BJ (cell line): ENCODE data around the gene LAMA3. TPM values are rescaled to one million over a fixed set of nuclear protein-coding genes. Genes with fewer than 3 reads are reported as not detected.

Experiments
- CTCF ChIA-PET: fragments of 350-600 bp; formaldehyde crosslinking; extraction: SDS; loops from one replicate; lab custom pipeline; 2021; ENCODE audit warnings: antibody characterized with exemption, inconsistent platforms; lab: Yijun Ruan, JAX
- POLR2A ChIA-PET: fragments of 300-600 bp; sonication (Branson Sonifier 250); formaldehyde crosslinking; extraction: SDS; loops from one replicate; lab custom pipeline; 2021; ENCODE audit warnings: antibody characterized with exemption; lab: Charles Lee
- DNase-seq: peaks from one replicate; pipeline ENCODE4 v3.0.0-alpha.2; 2011; ENCODE audit warnings: low read depth
- H3K27me3 ChIP-seq: 2 replicates; pipeline ENCODE4 v1.6.0; 2011; ENCODE audit warnings: low read length; ENCODE audit not compliant: control insufficient read depth, insufficient read depth
- H3K36me3 ChIP-seq: 2 replicates; pipeline ENCODE4 v1.5.1; 2011; ENCODE audit warnings: low read length; ENCODE audit not compliant: control insufficient read depth, insufficient read depth
- H3K4me3 ChIP-seq: 2 replicates; pipeline ENCODE4 v1.5.1; 2011; ENCODE audit warnings: low read depth, mild to moderate bottlenecking, control low read depth, low read length
- polyA plus RNA-seq: library from polyadenylated mRNA; depleted of rRNA; stranded (reverse); fragments of >200 nt; gene quantifications from 2 replicates; pipeline ENCODE4 v1.2.3, GENCODE V29; 2011
- TF ChIP-seq, protein P1 (sequence below): IDR thresholded peaks from 2 replicates; pipeline ENCODE4 v1.5.1; 2011; ENCODE audit warnings: low read depth, mild to moderate bottlenecking, control low read depth, inconsistent platforms, low read length, moderate library complexity; ENCODE audit not compliant: insufficient read depth

LAMA3 gene
- polyA plus RNA-seq, 1 experiment, result 5.6 TPM

DNA sequence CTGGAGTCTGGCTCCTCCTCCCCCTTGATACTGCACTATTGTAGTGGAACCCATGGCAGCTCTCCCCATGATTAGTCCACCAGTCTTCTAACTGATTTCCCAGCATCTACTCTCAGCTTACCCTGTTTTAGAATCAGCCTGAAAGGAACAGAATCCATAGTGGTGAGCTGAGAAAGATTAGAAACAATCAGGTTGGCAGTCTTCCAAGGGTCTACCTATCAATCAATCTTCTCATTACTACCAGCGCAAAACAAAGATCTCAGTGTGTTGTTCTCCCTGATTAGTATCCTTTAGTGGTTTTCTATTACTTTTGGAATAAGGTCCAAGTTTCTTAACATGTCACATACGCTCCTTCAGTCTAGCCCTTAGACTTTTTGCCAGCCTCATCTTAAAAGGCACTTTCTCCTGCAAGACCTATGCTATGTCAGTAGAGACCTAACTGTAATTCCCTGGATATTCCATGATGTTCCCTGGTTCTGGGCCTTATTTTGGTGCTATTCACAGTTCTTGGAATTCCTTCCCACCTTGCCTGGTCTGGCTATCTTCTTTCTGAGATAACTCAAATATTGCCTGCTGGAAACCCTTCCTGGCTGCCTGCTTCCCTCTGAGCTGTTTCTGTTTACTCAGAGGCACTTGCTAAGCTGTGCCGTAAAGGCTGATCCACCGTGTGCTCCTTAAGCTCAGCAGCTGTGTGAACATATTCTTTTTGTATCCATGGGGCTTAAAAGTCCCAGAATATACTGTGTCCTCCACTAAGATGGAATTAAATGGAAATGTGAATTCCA, 32.6 kb downstream of the LAMA3 start:
- TF ChIP-seq, protein P1, sequence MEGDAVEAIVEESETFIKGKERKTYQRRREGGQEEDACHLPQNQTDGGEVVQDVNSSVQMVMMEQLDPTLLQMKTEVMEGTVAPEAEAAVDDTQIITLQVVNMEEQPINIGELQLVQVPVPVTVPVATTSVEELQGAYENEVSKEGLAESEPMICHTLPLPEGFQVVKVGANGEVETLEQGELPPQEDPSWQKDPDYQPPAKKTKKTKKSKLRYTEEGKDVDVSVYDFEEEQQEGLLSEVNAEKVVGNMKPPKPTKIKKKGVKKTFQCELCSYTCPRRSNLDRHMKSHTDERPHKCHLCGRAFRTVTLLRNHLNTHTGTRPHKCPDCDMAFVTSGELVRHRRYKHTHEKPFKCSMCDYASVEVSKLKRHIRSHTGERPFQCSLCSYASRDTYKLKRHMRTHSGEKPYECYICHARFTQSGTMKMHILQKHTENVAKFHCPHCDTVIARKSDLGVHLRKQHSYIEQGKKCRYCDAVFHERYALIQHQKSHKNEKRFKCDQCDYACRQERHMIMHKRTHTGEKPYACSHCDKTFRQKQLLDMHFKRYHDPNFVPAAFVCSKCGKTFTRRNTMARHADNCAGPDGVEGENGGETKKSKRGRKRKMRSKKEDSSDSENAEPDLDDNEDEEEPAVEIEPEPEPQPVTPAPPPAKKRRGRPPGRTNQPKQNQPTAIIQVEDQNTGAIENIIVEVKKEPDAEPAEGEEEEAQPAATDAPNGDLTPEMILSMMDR, result no peak
- ChIA-PET CTCF (interaction anchor here (0.5 kb wide), 1 partner anchor 79 kb away, joined by 3 read pairs; no protein-coding TSS in a partner anchor), POLR2A (no interaction called here)
- Histone ChIP-seq H3K36me3 (no peaks in the 10 kb centered on the region), H3K27me3 (no peaks in the 10 kb centered on the region), H3K4me3 (no peak overlapping the region)
- no peak for DNase-seq

DNA sequence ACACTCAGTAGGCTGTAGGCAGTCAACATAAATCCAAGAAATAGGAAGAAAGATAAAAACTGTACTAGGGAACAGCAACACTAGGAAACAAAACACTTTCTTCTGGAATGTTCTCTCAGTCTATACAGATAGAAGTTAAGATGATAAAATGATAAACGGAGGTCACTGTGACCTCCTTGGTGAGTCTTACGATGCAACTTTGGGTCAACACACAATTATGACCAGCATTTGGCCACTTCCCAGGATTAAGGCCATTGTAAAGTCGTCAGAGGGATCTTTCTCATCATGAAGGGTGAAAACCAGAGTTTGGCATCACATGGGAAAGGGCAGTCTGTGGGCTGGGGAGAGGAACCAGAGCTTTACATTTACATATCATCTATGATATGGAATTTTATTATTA, 33.4 kb downstream of the LAMA3 start:
- H3K27me3 ChIP-seq, result no peaks in the 10 kb centered on the region
- no peaks in the 10 kb centered on the region for H3K36me3 ChIP-seq
- POLR2A ChIA-PET, result no interaction called here
- H3K4me3 ChIP-seq, result no peak overlapping the region
- TF ChIP-seq, protein P1, result no peak
- CTCF ChIA-PET, result interaction anchor here (0.5 kb wide), 1 partner anchor 35 kb away, joined by 3 read pairs; no protein-coding TSS in a partner anchor
- no peak for DNase-seq

DNA sequence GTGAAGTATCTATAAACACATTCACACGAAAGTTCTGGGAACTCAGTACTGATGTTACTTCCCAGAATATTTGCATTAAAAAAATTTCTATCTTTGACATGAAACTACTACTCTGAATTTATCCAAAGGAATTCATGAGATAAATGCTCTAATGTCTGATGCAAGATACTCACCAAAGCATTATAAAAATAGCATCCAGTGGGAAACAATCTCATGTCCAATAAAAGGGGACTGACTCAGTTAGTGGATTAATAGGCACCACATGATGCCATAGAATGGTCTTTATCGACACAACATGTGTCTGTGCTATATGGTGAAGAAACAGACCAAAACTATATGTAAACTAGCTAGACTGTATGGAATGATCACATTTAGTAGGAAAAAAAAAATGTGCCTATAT, 33.9 kb downstream of the LAMA3 start:
- ChIA-PET POLR2A (no interaction called here), CTCF (interaction anchor here (0.5 to 0.6 kb wide), 2 partner anchors 10 to 35 kb away, joined by 3 to 5 read pairs; no protein-coding TSS in a partner anchor)
- TF ChIP-seq, protein P1, result no peak

DNA sequence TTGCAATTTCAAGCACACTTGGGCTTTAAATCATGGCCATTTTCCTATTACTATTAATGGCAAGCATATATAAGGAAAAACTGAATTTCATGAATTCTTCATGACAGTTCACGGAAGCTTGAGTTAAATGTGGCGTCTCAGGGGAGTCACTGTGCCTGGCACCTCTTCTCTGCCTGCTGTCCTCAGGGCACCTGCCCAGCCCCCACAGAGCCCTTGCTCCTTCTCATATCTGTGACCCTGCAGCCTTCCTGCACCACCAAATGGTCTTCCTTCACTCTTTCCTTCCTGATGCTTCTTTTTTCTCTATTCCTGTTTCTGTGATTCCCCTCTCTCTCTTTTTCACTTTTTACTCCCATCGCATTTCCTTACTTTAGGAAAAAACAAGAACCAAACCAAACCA, 35.4 kb downstream of the LAMA3 start:
- TF ChIP-seq, protein P1, result no peak
- ChIA-PET CTCF (interaction anchor here (1.1 to 1.8 kb wide), 2 partner anchors 10 to 22 kb away, joined by 3 to 5 read pairs; no protein-coding TSS in a partner anchor), POLR2A (no interaction called here)
- DNase-seq, result no peak
- H3K36me3 ChIP-seq, result no peaks in the 10 kb centered on the region
- H3K27me3 ChIP-seq, result no peaks in the 10 kb centered on the region; the same call in 1 of the 2 replicates
- no peak overlapping the region for H3K4me3 ChIP-seq

More for the DNA sequence above, 33.9 kb downstream of the LAMA3 start:
- H3K27me3 ChIP-seq, result no peaks in the 10 kb centered on the region
- no peaks in the 10 kb centered on the region for H3K36me3 ChIP-seq
- H3K4me3 ChIP-seq, result no peak overlapping the region
- peak; percentile 69 for DNase-seq

DNA sequence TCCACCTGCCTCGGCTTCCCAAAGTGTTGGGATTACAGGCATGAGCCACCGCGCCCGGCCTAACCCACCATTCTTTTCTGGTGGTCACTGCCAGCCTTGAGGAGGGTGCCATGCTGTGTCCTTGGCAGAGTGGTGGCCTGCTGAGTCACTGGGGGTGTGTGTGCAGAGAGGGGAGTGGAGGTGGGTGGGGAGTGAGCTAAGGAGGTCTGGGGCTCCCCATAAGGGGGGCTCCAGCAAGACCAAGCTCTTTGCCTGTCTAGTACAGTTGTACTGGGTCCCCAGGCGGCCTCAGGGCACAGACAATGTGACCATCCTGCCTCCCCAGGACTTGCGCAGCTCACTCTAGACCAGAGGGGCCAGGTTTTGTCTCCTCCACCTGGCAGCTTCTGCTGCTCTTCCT, 36.1 kb downstream of the LAMA3 start:
- no peaks in the 10 kb centered on the region; the same call in 1 of the 2 replicates for H3K27me3 ChIP-seq
- POLR2A ChIA-PET, result no interaction called here
- CTCF ChIA-PET, result interaction anchor here (1.8 kb wide), 1 partner anchor 22 kb away, joined by 5 read pairs; no protein-coding TSS in a partner anchor
- TF ChIP-seq, protein P1, result no peak
- H3K36me3 ChIP-seq, result no peaks in the 10 kb centered on the region
- no peak for DNase-seq
- no peak overlapping the region for H3K4me3 ChIP-seq
